ENCODE results near the gene KLHDC10.

DNA sequence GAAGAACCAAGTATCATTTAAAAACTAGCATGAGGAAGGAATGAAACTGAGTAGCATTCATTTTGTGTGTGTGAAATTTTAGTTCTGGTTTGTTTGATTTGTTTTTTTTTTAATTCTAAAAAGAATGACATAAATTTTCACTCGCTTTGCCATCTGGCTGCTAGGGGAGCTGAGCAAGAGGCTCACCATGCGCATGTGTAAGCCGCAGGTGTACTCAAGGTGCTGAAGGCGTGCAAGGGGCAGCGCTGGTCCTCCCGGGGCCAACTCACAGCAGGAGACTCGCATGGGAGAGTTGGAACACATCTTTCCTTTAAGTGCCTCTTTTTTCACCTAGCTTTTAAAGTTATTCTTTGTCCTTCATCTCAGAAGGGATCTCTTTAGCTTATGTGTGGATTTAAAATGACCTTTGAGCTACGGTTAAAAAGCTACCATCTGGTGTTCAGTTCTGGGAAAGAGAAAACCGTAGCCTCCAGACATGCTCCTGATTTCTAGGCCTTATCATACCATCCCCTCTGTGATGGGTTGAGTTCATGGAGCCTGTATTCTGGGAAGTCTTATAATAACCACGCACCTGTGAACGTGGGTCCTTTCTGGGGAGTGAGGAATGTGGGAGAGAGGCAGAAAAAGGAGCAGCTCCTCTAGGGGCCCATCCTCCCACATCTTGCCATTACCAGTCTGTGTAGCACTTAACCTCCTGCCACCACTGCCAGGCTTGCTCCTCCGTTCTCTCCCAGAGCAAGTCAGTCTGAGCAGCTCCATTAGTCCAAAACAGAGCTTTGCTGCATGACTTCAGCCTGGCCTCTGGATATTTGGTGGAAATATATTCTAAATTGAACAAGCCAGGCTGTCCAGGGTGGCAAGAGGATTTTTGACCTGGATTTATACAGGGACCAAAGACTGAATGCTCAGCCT is 61.9 kb downstream of the KLHDC10 start:
- TF ChIP-seq, protein P1, sequence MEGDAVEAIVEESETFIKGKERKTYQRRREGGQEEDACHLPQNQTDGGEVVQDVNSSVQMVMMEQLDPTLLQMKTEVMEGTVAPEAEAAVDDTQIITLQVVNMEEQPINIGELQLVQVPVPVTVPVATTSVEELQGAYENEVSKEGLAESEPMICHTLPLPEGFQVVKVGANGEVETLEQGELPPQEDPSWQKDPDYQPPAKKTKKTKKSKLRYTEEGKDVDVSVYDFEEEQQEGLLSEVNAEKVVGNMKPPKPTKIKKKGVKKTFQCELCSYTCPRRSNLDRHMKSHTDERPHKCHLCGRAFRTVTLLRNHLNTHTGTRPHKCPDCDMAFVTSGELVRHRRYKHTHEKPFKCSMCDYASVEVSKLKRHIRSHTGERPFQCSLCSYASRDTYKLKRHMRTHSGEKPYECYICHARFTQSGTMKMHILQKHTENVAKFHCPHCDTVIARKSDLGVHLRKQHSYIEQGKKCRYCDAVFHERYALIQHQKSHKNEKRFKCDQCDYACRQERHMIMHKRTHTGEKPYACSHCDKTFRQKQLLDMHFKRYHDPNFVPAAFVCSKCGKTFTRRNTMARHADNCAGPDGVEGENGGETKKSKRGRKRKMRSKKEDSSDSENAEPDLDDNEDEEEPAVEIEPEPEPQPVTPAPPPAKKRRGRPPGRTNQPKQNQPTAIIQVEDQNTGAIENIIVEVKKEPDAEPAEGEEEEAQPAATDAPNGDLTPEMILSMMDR (IDR thresholded peaks at IDR 0.05), result no peak
- no peak for TF ChIP-seq ZFX (IDR thresholded peaks at IDR 0.05; ENCODE audit: borderline replicate concordance)
